CD4-positive, alpha-beta T cell treated with Interferon alpha-2 for 1 hour (primary cell): ENCODE measurements around the gene NYNRIN.
"Not testable (repeated sequence)": the region's sequence is repeated elsewhere in the genome, so short reads cannot be mapped to it uniquely, and the experiment has no call there.

ENCODE experiments used
- DNase-seq, 2 donors: peaks; one replicate each; pipeline ENCODE4 v3.0.0-alpha.2; 2020 to 2022

Gene NYNRIN

GRCh38 chr14:24398653-24399446, at the start of gene NYNRIN:
TSS of gene NYNRIN (plus strand) at chr14:24399003. CDS start at chr14:24399247, 244 bp downstream.
- peak; percentile 15 to 35 for DNase-seq

DNA sequence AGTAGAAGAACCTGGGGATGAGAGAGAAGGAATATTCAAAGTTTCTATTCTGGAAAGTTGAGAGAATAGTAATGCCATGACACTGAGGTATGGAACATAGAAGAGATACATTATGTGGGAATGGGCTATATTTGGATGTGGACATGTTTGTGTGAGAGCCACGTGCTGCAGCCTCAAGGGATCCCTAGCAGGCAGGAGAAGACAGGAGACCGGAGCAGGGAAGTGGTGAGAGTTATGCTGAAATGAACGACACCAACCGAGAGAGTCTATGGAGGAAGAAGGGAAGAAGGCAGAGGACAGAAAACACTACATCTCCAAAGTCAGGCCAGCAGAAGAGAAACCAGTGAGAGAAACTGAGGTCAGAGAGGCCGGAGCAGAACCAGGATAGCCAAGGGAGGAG, 49.1 kb upstream of the NYNRIN start:
- no peak for DNase-seq

DNA sequence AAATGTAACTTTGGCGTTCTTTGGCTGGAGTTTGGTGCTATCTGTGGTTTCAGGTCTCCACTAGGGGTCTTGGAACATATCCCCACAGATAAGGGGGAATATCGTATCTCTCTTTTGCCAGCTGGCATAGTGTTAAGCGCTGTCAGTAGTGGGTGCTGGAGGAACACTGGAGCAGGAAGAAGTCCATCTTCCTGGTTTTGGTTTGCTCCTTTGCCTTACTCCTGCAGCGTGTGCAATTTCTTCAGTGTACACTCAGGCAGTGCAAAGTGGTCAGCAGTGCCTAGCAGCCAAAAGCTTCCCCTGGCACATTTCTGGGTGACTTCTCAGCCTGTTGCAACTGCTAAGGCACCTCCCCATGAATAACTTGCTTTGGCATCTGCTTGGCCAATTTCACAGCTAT, 47.3 kb upstream of the NYNRIN start:
- DNase-seq = no peak

GRCh38 chr14:24353559-24354481, 45.0 kb upstream of the NYNRIN start:
- no peak for DNase-seq

GRCh38 chr14:24354482-24354825, 44.3 kb upstream of the NYNRIN start:
- DNase-seq = not testable (repeated sequence)

DNA sequence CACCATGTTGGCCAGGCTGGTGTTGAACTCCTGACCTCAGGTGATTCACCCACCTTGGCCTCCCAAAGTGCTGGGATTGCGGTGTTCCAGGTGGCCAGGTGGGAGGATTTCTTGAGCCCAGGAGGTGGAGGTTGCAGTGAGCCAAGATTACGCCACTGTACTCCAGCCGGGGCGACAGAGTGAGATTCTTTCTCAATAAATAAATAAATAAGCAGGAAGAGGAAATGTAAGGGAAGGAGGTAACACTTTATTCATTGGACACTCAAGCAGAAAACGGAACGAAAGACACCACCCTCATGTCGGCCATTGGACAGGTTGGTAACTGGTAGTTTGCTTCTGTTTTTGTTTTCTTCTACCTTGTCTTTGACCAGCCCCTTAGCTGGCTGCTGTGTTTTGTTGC, 43.8 kb upstream of the NYNRIN start:
- no peak for DNase-seq

DNA sequence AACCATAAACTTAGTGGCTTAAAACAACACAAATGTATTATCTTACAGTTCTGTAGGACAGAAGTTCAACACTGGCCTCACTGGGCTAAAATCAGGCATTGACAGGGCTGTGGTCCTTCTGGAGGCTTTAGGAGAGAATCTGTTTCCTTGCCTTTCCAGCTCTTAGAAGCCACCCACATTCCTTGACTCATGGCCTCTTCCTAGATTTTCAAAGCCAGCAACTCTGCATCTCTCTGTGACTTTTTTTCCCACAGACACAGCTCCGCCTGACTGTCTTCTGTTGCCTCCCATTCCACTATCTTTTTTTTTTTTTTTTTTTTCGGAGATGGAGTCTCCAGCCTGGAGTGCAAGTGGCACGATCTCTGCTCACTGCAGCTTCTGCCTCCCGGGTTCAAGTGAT, 42.6 kb upstream of the NYNRIN start:
- no peak for DNase-seq

DNA sequence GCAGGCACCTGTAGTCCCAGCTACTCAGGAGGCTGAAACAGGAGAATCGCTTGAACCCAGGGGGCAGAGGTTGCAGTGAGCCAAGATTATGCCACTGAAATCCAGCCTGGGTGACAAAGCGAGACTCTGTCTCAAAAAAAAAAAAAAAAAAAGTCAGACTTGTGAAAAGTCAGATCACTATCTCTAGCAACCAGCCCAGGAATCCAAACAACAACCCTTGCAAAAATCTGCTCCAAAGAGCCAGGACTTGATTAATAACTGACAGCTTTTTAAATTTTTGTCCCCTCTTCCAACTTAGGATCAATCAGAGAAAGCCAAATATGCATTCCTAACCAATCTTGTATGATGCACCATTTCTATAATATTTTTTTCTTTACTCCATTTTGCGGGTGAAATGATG, 38.5 kb upstream of the NYNRIN start:
- no peak for DNase-seq

- DNase-seq = no peak
Observed at GRCh38 chr14:24361326-24361725, 37.5 kb upstream of the NYNRIN start.

DNA sequence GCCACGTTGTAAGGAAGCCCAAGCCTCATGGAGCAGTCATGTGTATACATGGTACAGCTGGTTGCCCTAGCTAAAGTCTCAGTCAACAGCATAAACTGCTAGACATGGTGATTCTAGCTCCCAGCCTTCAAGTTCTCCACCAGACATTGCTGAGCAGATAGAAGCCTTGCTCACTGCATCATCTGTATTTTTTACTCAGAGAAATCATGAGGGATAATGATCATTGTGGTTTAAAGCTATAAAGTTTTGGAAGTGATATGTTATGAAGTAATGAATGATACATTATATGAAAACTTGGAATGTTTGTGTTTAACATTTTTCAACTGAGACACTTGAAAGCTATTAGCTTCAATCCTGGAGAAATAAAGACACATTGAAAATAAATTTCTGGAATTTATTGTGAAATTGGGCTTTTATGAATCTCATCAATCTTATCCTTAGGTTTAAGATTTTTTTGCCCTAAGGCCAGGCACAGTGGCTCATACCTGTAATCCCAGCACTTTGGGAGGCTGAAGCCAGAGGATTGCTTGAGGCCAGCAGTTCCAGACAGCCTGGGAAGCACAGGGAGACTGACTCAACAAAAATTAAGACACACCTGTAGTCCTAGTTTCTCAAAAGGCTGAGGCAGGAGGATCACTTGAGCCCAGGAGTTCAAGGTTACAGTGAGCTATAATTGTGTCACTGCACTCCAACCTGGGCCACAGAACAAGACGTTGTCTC, 36.4 kb upstream of the NYNRIN start:
- DNase-seq = no peak

DNA sequence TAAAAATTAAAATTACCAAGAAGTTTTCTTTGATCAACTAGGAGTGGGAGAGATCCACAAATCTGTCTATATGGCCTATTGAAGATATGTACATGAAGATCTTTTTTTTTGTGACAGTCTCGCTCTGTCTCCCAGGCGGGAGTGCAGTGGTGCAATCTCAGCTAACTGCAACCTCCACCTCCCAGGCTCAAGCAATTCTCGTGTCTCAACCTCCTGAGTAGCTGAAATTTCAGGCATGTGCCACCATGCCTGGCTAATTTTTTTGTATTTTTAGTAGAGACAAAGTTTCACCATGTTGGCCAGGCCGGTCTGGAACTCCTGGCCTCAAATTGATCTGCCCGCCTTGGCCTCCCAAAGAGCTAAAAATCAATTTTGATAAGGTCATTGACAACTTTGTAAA, 35.4 kb upstream of the NYNRIN start:
- DNase-seq = no peak

DNA sequence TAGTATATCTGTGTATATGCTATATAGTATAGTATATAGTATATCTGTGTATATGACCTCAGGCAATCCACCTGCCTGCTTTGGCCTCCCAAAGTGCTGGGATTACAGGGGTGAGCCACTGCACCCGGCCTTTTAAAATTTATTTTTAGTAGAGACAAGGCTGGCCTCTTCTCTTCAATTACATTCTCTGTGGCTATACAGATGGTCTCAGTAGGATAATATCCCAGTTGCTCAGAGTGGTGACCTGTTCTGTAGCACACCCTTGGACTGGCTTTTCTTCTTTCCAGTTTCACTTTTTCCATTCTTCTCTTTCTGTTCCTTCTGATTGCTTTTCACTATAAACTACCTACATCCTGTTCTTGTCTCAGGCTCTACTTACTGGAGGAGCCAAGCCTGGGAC, 34.0 kb upstream of the NYNRIN start:
- DNase-seq = no peak

- peak; percentile 69 to 80 for DNase-seq
Observed at GRCh38 chr14:24365600-24366412, 33.0 kb upstream of the NYNRIN start.

DNA sequence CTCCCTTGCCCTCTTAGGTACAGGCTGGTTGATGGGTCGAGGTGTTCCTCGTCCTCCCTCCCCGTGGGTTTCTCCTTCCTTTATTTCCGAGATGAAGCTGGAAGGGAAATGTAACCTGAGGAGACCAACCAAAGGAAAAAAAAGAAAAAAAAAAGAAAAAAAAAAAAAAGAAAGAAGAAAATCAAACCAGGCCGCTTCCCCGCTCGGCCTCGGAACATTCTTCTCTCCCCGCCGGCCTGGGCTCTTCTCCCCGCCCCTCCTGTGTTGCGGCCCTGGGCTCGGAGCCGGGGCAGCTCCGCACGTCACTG, 32.4 kb upstream of the NYNRIN start:
- no peak for DNase-seq

GRCh38 chr14:24366721-24367513, 31.9 kb upstream of the NYNRIN start:
- DNase-seq = peak; percentile 21 to 79

DNA sequence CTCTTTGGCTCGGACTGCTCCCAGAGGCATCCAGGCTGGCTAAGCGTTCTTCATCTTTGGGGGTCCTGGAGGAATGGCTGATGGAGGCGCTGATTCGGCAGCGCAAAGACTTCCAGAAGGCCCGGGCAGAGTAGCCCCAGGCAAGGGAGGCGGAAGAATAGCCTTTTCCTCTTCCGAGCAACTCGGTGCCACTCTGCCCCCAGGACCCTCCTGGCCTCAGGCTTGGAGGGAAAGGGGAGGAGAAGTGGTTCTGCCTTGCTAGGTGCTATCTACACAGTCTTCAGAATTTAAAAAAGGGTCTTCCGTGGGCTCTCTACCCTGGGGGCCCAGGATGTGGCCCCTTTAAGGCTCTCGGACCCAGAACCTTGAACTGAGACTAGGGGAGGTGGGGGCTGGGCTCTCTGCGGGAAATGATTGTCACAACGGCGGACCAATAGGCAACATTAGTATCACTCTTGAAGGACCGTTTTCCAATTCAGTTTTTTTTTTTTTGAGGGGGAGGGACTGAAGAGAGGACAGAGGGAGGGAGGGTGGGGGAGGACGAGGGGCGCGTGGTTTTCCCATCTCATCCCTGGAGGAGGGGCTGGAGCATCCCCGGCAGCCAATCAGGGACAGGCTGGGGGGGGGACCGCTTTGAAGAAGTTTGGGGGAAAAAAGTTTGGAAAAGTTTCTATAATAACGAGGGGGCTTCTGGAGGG, 31.1 kb upstream of the NYNRIN start, which contains the start of gene NFATC4:
TSS of gene NFATC4 (plus strand) at position 671 of the 698 bp plus-strand sequence. CDS start 157 bp downstream, outside the sequence.
- no peak for DNase-seq

DNA sequence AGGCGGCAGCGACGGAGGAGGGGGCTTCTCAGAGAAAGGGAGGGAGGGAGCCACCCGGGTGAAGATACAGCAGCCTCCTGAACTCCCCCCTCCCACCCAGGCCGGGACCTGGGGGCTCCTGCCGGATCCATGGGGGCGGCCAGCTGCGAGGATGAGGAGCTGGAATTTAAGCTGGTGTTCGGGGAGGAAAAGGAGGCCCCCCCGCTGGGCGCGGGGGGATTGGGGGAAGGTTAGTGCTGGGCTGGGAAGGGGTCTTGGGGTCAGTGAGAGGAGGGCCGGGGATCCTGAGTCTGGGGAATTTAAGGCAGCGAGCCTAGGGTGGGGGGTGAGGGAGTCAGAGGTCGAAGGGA, 30.6 kb upstream of the NYNRIN start:
- DNase-seq = no peak

DNA sequence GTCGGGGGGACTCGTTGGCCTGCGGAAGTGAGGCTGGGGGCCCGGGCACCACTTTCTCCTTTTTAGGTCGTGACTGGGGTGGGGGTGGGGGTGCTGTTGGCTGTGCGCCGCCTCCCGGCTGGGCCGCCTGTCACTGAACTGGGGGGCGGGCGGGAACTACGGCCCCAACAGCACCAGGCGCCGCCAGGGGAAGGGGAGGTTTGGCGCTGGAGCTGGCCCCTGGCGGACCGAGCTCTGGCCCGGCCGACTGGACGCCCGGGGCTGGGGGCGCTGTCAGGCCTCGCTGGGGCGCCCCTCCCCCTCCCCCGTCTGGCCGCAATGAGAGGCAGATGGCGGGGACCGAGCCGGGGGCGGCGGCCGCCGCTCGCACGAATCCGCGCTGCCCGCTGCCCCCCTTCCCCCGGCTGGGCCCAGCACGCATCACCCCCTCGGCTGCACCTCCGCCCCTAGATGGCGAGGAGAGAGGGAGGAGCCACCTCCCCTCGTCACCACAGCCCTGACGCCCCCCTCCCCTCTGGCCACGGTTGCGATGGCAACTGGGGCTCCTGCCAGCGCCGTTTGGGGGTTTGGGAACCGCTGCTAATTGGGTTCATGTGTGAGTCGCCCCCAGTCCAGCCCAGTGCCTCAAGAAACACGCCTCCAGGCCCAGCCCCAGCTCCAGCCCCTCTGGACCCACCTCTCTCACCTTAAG, 30.1 kb upstream of the NYNRIN start:
- peak; percentile 41 to 55 for DNase-seq

- no peak for DNase-seq
Observed at GRCh38 chr14:24369463-24369862, 29.3 kb upstream of the NYNRIN start.

DNA sequence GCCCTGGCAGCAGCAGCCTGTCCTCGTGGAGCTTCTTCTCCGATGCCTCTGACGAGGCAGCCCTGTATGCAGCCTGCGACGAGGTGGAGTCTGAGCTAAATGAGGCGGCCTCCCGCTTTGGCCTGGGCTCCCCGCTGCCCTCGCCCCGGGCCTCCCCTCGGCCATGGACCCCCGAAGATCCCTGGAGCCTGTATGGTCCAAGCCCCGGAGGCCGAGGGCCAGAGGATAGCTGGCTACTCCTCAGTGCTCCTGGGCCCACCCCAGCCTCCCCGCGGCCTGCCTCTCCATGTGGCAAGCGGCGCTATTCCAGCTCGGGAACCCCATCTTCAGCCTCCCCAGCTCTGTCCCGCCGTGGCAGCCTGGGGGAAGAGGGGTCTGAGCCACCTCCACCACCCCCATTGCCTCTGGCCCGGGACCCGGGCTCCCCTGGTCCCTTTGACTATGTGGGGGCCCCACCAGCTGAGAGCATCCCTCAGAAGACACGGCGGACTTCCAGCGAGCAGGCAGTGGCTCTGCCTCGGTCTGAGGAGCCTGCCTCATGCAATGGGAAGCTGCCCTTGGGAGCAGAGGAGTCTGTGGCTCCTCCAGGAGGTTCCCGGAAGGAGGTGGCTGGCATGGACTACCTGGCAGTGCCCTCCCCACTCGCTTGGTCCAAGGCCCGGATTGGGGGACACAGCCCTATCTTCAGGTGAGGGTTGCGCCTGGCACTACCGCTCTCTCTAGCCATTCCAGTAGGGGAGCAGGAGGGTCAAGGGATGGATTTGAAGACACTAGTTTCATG, 28.7 kb upstream of the NYNRIN start:
- no peak for DNase-seq
